ENCODE results near the gene PM20D2. TPM values are rescaled to one million over a fixed set of nuclear protein-coding genes. Genes with fewer than 3 reads are reported as not detected.

The PM20D2 gene
- total and polyA plus RNA-seq, 7 experiments from 2014 or later = 4.6 to 12.7 (median 8.2) TPM

GRCh38 chr6:89140347-89141156 lies 5.3 kb upstream of the PM20D2 start:
- no peaks in the 10 kb centered on the region for H3K36me3 Mint-ChIP-seq
- peaks cover 0 to 11% (median 0%) of the 10 kb centered on the region in 7 donors for H3K4me1 Mint-ChIP-seq
- Histone ChIP-seq H3K27me3 (ENCODE audit: control insufficient read depth in 2 of 2, insufficient read depth in 2 of 2, low read length in 2 of 2) (no peaks in the 10 kb centered on the region), H3K9me3 (ENCODE audit: control insufficient read depth in 2 of 3, low read length in 3 of 3) (no peaks in the 10 kb centered on the region), H3K36me3 (ENCODE audit: control insufficient read depth in 2 of 3, insufficient read depth in 3 of 3, low read length in 3 of 3) (no peaks in the 10 kb centered on the region), H3K27ac (ENCODE audit: low read depth, low read length) (no peak overlapping the region), H3K4me3 (ENCODE audit: low read length) (no peak overlapping the region), H3K4me1 (ENCODE audit: control insufficient read depth in 2 of 2, insufficient read depth in 2 of 2, low read length in 2 of 2) (no peaks in the 10 kb centered on the region)
- peaks cover 0 to 14% (median 0%) of the 10 kb centered on the region in 5 donors for H3K27me3 Mint-ChIP-seq
- DNase-seq (no peak), ATAC-seq (no peak)
- ChIA-PET CTCF (no interaction called here), POLR2A (interaction anchor here (1.2 to 1.6 kb wide), 2 partner anchors 56 to 61 kb away, joined by 5 read pairs; no protein-coding TSS in a partner anchor)
- no peaks in the 10 kb centered on the region for H3K9me3 Mint-ChIP-seq
- intact Hi-C loops (cut with micrococcal nuclease) = loop anchor here in 1 of 2 donors (10.0 kb wide), 1 partner anchor 674 kb away; the partner anchor contains the start of gene MDN1
- H3K27ac Mint-ChIP-seq = no peak overlapping the region
- H3K4me3 Mint-ChIP-seq = no peak overlapping the region

DNA sequence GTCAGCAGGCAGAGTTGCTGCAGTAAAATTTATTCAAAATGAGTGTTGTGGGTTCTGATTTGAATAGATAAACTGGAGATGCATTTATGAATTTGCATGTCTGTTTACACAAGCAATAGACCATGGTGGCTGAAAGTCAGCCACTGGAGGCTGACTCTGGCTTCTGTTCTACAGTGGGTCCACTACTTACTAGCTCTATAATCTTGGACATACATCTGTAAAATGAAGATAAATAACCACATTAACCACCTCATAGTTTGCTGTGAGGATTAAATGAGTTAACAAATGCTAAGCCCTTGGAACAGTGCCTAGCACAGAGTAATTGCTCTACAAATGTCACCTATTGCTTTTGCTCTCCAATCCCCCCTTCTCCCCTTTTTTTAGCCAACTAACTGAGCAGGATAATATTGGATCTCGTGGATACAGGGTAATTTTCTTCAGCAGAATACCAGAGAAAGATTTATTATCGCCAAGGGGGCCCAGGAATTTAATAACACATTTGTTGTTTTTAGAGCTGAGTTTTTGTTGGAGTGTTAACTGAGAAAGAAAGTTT lies 1.4 kb upstream of the PM20D2 start:
- ChIA-PET POLR2A (interaction anchor here (1.5 to 7.0 kb wide), 4 partner anchors 18 to 65 kb away, joined by 3 to 115 read pairs (median 6); partner anchors contain the start of gene PNRC1), CTCF (interaction anchor here (1.4 kb wide), 1 partner anchor 161 kb away, joined by 8 read pairs; no protein-coding TSS in a partner anchor)
- no peak for DNase-seq
- intact Hi-C loops (cut with micrococcal nuclease) = loop anchor here in 1 of 2 donors (2.0 to 10.0 kb wide), 2 partner anchors 162 to 670 kb away; partner anchors contain the start of gene MDN1
- Mint-ChIP-seq H3K36me3 (peaks cover 2 to 5% (median 4%) of the 10 kb centered on the region in 5 donors), H3K4me1 (peaks cover 18 to 34% (median 23%) of the 10 kb centered on the region in 7 donors), H3K4me3 (peak overlapping the region in 5 of 10 donors; percentile 17 to 86 (median 53)), H3K9me3 (no peaks in the 10 kb centered on the region), H3K27me3 (peaks cover 0 to 14% (median 0%) of the 10 kb centered on the region in 5 donors), H3K27ac (peak overlapping the region in 3 of 9 donors; percentile 23 to 41 (median 35))
- Histone ChIP-seq H3K27ac (ENCODE audit: low read depth, low read length) (no peak overlapping the region), H3K36me3 (ENCODE audit: control insufficient read depth in 2 of 3, insufficient read depth in 3 of 3, low read length in 3 of 3) (peaks cover 0 to 6% (median 0%) of the 10 kb centered on the region in 3 experiments), H3K4me3 (ENCODE audit: low read length) (no peak overlapping the region), H3K27me3 (ENCODE audit: control insufficient read depth in 2 of 2, insufficient read depth in 2 of 2, low read length in 2 of 2) (no peaks in the 10 kb centered on the region), H3K9me3 (ENCODE audit: control insufficient read depth in 2 of 3, low read length in 3 of 3) (no peaks in the 10 kb centered on the region), H3K4me1 (ENCODE audit: control insufficient read depth in 2 of 2, insufficient read depth in 2 of 2, low read length in 2 of 2) (peaks cover 5 to 10% of the 10 kb centered on the region in 2 donors)
- ATAC-seq = no peak

GRCh38 chr6:89145091-89145955 lies 532 bp upstream of the PM20D2 start:
- H3K4me3 Mint-ChIP-seq = peak overlapping the region; percentile 86 to 99 (median 94)
- H3K27ac Mint-ChIP-seq = peak overlapping the region; percentile 84 to 98 (median 95)
- Histone ChIP-seq H3K9me3 (ENCODE audit: control insufficient read depth in 2 of 3, low read length in 3 of 3) (no peaks in the 10 kb centered on the region), H3K4me3 (ENCODE audit: low read length) (peak overlapping the region; percentile 58), H3K4me1 (ENCODE audit: control insufficient read depth in 2 of 2, insufficient read depth in 2 of 2, low read length in 2 of 2) (peaks cover 5 to 10% of the 10 kb centered on the region in 2 donors), H3K27ac (ENCODE audit: low read depth, low read length) (peak overlapping the region; percentile 73), H3K27me3 (ENCODE audit: control insufficient read depth in 2 of 2, insufficient read depth in 2 of 2, low read length in 2 of 2) (no peaks in the 10 kb centered on the region), H3K36me3 (ENCODE audit: control insufficient read depth in 2 of 3, insufficient read depth in 3 of 3, low read length in 3 of 3) (peaks cover 0 to 6% (median 0%) of the 10 kb centered on the region in 3 experiments)
- ATAC-seq (peak; percentile 83), DNase-seq (peak in 6 of 9 donors; percentile 16 to 60 (median 50))
- H3K36me3 Mint-ChIP-seq = peaks cover 3 to 11% (median 6%) of the 10 kb centered on the region in 5 donors
- intact Hi-C loops (cut with micrococcal nuclease) = loop anchor here (1.0 to 10.0 kb wide), 3 partner anchors 163 to 669 kb away; partner anchors contain the start of genes MDN1 (in 1 of the 2) and RNGTT (in 1 of the 2)
- peaks cover 0 to 14% (median 0%) of the 10 kb centered on the region in 5 donors for H3K27me3 Mint-ChIP-seq
- H3K9me3 Mint-ChIP-seq = no peaks in the 10 kb centered on the region
- CTCF ChIA-PET = interaction anchor here (0.5 to 2.3 kb wide), 4 partner anchors 22 to 654 kb away, joined by 3 to 12 read pairs (median 6); no protein-coding TSS in a partner anchor
- POLR2A ChIA-PET = interaction anchor here (0.5 to 7.0 kb wide), 10 partner anchors 11 to 937 kb away, joined by 3 to 115 read pairs (median 4); partner anchors contain the start of gene PNRC1
- H3K4me1 Mint-ChIP-seq = peaks cover 16 to 39% (median 23%) of the 10 kb centered on the region in 7 donors

GRCh38 chr6:89146718-89147700 lies 1.2 kb downstream of the PM20D2 start:
- ChIA-PET CTCF (interaction anchor here (0.6 to 2.3 kb wide), 3 partner anchors 68 to 216 kb away, joined by 3 to 12 read pairs (median 3); no protein-coding TSS in a partner anchor), POLR2A (interaction anchor here (0.7 to 7.0 kb wide), 6 partner anchors 12 to 1440 kb away, joined by 3 to 115 read pairs (median 4); partner anchors contain the start of genes MAP3K7 and PNRC1)
- DNase-seq (peak in 4 of 9 donors; percentile 12 to 39 (median 33)), ATAC-seq (peak; percentile 47)
- no peaks in the 10 kb centered on the region for H3K9me3 Mint-ChIP-seq
- Histone ChIP-seq H3K27me3 (ENCODE audit: control insufficient read depth in 2 of 2, insufficient read depth in 2 of 2, low read length in 2 of 2) (no peaks in the 10 kb centered on the region), H3K4me1 (ENCODE audit: control insufficient read depth in 2 of 2, insufficient read depth in 2 of 2, low read length in 2 of 2) (peaks cover 5 to 10% of the 10 kb centered on the region in 2 donors), H3K36me3 (ENCODE audit: control insufficient read depth in 2 of 3, insufficient read depth in 3 of 3, low read length in 3 of 3) (peaks cover 0 to 6% (median 0%) of the 10 kb centered on the region in 3 experiments), H3K27ac (ENCODE audit: low read depth, low read length) (peak overlapping the region; percentile 73), H3K9me3 (ENCODE audit: control insufficient read depth in 2 of 3, low read length in 3 of 3) (no peaks in the 10 kb centered on the region), H3K4me3 (ENCODE audit: low read length) (peak overlapping the region; percentile 58)
- peak overlapping the region; percentile 25 to 87 (median 76) for H3K27ac Mint-ChIP-seq
- peaks cover 16 to 45% (median 23%) of the 10 kb centered on the region in 7 donors for H3K4me1 Mint-ChIP-seq
- peaks cover 0 to 14% (median 0%) of the 10 kb centered on the region in 5 donors for H3K27me3 Mint-ChIP-seq
- intact Hi-C loops (cut with micrococcal nuclease) = loop anchor here (1.0 to 10.0 kb wide), 6 partner anchors 14 to 668 kb away; partner anchors contain the start of genes UBE2J1 (in 2 of the 2), LYRM2 (in 1 of the 2) and MDN1 (in 1 of the 2)
- H3K36me3 Mint-ChIP-seq = peaks cover 3 to 15% (median 8%) of the 10 kb centered on the region in 5 donors
- peak overlapping the region; percentile 67 to 98 (median 84) for H3K4me3 Mint-ChIP-seq
